HG03469 (cell line): ENCODE data around the gene SLC2A9.

ENCODE experiments used
- ATAC-seq: cut with Tn5 transposase; IDR thresholded peaks from one replicate; pipeline ENCODE4 v1.9.1; 2021; ENCODE audit warnings: mild to moderate bottlenecking, moderate library complexity, moderate number of reproducible peaks; ENCODE audit not compliant: unreplicated experiment

Gene SLC2A9

DNA sequence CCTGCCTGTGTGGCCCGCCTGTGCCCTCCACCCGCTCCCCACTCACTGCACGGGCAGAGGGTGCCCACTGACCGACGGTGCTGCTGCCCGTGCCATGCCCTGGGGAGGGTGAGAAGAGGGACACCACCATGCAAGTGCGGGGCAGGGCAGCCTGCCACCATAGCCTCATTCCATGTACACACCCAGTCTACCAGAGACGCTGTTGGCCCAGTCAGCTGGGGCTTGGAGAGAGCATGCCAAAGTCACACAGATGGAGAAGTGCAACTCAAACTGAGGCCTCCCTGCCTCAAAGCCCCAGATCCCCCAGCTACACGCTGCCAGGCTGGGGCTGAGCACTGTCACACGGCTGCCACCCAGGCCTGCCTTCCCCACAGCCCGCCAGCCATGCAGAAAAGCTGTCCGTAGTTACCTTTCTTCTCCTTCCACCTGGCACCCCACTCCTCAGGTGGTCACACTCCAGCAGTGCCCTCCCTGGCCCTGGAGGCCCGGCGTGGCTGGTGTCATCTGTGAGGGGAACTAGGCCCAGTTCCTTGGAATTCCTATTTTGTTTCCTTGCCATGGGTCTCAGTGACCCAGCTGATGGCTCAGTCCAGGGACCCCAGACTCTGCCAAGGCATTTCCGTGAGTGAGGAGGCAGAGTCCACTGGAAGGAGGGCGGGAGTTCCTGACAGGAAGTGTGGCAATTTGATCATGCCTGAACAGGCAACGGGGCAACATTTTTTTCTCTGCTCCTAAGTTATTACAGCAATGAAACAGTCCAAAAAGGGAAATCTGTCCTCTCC, at the start of gene SLC2A9:
SLC2A9 (minus strand) TSS at position 627 of the 782 bp plus-strand sequence; CDS start at position 559, 68 bp downstream.
- ATAC-seq: no peak

DNA sequence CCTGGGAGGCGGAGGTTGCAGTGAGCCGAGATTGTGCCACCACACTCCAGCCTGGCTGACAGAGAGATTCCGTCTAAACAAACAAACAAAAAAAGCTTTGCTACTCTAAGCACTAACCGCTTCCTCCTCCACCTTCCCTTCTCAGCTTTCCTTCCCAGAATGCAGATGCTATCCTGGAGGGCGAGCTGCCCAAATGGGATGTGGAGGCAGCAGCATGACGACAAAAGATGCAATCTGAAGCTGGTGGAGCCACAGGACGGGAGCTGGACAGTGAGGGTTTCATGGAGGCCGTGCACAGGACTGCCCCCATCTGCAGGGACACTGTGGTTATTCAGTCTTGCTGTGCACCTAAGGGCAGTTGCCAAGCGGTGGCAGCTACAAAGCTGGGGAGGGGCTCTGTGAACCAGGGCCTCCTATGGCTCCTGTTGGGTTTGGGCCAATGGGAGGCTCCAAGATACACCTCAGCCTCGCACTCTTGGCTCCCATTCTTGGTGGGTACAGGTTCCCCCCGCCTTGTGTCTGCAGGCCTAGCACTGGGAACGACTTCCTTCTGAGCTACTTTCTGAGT, 47.9 kb upstream of the SLC2A9 start:
- no peak for ATAC-seq

DNA sequence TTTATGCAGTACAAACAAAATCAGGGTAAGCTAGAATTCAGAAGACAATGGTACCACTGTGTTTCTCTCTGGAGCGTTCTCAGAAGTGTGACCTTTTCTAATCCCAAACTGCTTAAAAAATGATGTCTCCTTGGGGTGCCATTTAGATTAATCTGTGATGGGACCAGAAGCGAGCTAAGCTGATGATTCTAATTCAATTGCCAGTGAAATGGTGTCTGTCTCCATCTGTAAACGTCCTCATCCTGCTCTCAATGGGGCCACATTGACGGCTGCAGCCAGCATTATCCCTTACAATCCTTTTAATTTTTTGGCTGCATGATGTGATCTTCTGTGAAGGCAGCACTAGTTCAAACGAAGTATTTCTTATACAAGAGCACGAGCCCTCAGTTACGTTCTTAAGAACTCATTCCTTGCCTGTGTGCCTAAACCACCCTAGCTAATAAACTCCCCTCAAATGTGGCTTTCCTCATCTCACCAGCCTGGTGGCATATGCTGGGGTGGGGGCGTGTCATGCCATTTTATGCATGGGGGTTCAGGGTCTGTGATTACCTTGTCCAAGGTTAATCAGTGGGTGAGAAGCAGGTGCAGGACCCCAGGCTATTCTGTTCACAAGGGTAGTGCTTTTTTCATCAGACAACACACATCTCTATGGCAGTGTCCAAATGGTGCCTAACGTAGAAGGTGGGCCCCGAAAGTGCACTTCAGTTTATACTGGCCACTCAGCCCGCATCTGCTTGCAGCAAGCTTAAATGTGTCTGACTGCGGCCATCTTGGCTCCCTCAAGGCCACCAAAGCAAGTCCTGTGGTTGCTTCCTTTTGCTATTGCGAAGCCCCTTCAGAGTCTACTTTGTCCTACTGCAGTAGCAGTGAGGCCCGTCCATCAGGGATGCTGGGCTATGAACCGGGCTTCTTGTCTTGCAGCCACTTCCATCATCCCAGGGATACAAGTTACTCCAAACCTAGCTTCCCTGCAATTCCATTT, 45.7 kb upstream of the SLC2A9 start:
- no peak for ATAC-seq

- ATAC-seq: no peak
Observed at GRCh38 chr4:10066206-10066605, 44.9 kb upstream of the SLC2A9 start.

DNA sequence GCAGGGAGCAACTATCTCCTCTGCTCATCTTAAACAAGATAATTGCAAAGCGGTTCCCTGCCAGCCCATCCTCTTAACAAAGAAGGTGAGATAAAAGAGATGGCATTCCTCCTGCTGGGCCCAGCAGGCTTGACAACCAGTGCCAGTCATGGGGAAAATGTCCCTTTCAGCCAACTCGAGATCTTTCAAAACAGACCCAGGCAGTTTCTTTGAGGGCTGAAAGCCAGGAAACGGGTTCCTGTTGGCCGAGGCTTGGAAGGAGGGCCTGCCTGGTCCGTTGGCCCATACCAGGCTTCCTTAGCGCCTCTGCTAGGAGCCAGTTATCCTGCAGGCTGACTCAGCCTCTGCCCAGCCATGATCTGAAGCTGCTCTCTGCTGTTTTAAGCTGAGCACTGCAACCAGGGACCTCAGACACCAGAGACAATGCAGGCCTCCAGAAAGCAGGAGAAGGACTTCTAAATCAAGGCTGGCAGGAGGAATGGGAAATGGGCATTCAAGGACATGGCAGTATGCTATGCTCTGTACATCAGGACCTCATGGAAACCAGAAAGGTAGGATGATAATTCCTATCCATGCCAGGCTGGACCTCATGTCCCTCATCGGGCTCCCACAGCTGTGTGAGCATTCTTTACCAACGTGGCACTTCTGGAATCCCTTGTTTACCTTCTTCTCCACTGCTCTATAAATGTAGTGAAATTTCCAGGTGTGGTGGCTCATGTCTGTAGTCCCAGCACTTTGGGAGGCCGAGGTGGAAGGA, 42.4 kb upstream of the SLC2A9 start:
- no peak for ATAC-seq

GRCh38 chr4:10061650-10062415, 40.5 kb upstream of the SLC2A9 start:
- ATAC-seq: no peak

GRCh38 chr4:10058371-10058770, 37.1 kb upstream of the SLC2A9 start:
- no peak for ATAC-seq

DNA sequence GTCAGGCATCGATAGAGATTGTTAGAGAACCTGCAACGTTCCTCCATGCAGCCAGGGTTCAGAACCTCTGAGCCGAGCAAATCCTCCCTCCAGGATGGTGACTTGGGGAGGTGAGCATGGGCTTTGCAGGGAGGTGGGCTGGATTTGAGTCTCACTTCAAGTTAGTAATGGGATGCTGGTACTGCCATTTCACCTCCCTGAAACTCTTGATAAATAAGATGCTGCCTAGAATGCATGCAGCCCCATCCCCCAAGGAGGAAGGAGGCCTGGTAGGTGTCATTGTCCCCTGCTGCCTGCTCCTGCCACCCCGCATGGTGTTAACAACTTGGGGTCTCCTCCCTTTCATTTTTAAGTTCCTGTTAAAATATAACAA, 35.7 kb upstream of the SLC2A9 start:
- ATAC-seq: no peak

DNA sequence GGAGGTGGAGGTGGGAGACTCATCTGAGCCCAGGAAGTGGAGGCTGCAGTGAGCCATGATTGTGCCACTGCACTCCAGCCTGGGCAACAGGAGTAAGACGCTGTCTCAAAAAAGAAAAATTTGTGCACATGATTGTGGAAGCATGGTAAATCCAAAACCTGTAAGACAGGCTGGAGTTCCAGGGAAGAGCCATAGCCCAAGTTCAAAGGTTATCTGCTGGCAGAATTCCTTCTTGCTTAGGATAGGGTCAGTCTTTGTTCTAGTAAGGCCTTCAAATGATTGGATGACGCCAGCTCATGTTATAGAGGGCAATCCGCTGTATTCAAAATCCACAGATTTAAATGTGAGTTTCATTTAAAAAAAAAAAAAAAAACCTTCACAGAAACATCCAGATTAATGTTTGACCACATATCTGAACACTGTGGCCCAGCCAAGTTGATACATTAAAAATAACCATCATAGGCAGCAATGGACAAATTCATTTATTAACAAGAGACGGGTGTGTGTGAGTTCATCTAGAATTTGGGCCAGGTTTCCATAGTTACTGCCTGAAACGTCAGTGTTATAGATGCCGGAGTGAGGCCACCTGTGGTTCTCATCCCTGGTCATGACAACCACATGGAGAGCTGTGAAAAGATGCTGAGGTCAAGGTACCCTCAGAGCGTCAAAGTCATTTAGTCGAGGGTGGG, 35.2 kb upstream of the SLC2A9 start:
- no peak for ATAC-seq

GRCh38 chr4:10055871-10056270, 34.6 kb upstream of the SLC2A9 start:
- ATAC-seq: no peak

DNA sequence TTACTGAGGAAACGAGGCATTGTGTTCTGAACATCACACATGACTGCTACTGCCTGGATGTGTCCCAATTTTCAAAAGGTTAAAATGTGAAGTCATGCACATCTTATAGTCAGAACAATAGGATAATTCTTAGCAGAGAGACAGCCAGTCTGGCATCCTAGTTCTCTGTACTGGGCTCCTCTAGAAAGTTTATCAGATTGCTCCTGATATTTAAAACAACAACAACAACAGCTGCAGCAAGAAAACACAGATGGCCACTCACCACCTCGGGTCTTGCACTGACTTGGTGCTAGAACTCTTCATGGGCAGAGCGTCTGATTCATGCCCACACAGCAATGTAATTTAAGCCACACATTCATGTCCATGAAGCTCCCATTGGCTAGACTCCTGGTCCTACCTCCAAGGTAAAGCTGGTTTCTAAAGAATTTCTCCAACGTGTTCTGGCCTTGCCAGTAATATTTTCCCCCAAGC, 33.3 kb upstream of the SLC2A9 start:
- no peak for ATAC-seq

- ATAC-seq: no peak
Observed at GRCh38 chr4:10053635-10054453, 32.5 kb upstream of the SLC2A9 start.

- no peak for ATAC-seq
Observed at GRCh38 chr4:10051517-10052135, 30.3 kb upstream of the SLC2A9 start.

DNA sequence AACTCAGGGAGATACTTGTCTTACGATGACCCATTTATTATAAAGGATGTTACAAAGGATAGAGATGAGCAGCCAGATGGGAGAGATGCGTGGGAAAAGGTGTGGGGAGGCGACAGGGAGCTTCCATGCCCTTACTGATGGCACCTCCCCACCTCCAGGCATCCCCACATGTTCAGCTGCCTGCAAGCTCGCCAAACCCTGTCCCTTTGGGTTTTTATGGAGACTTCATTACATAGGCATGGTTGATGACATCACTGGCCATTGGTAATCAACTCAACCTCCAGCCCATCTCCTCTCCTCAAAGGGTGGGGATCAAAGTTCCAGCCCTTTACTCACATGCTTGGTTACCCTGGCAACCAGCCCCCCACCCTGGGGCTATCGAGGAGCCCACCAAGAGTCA, 29.4 kb upstream of the SLC2A9 start:
- ATAC-seq: no peak

DNA sequence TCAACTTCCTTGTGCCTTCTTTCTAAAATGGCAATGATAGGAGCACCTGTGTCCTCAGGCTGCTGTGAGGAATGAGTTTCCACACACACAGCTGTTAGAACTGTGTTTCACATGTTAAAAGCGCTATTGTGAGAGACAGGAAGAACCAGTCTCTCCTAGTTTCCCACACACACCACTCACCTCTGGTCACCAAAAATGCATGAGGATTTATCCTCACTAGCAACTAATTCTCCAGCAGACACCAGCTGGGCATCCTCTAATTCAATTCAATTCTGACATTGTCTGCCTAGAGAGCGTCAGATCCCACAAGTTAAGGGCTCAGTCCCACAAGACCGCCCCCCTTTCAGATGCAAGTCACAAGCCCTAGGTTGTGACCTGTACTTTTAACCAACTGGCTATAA, 29.0 kb upstream of the SLC2A9 start:
- no peak for ATAC-seq

DNA sequence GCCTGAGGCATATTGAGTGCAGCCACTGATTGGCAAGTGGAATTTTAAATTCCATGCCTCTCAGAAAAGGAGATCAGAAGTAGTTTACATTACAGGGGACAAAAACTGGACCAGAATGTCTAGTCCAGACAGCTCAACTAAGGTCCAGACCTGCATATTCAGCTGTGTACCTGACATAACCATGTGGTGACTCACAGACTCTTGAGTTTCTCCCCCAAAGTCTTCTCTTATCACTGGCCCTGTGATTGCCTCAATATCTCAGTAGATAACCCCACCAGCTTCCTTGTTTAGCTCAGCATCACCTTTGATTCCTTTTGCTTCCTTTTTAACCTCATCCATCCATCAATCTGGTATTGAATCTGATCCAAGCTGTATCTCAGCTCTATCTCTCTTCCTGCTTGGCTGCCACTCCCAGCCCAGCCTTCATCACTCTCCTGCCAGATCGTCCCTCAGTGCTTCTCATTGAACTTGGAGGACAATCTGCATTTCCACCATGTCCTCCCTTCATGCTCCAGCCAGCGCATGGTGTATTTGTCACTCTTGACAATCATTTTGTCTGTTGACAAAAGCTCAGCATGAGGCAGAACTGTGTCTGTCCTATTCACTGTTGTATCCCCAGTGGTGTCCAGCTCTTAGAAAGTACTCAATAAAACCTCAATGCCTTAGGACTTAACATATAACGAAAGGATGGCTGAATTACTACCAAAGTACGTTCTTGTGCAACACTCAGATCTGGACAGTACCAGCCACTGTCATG, 27.8 kb upstream of the SLC2A9 start:
- ATAC-seq: no peak

DNA sequence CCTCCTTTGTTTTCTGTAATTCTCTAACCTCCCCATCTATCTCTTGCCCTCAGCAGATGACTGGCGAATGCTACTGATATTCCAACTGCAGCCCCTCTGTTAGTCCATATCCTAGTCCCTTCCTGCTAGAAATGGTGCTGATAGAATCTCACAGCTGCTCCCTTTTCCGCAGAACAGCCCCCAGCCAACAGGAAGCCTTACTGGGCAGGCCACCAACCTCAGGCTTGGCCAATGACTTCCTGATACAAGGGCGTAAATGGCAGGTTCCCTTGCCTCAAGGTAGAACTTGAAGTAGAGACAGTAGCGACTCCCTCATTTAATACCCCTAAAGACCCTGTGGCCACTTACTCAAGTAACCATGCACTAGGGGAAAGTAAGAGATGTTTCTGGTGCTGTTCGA, 26.7 kb upstream of the SLC2A9 start:
- no peak for ATAC-seq
